Type B pancreatic cell (in vitro differentiated cells): ENCODE measurements around the gene FAM13A. TPM values are rescaled to one million over a fixed set of nuclear protein-coding genes. Genes with fewer than 3 reads are reported as not detected.

Experiments used
- DNase-seq: peaks from one replicate; pipeline ENCODE4 v3.0.0; 2021; ENCODE audit warnings: mixed read lengths; ENCODE audit not compliant: unreplicated experiment; ENCODE audit errors: extremely low spot score
- H3K27ac Mint-ChIP-seq: 2 replicates; pipeline ENCODE4 v1.8.0; 2021; ENCODE audit warnings: mild to moderate bottlenecking, mixed read lengths
- H3K27me3 Mint-ChIP-seq: 2 replicates; pipeline ENCODE4 v1.8.0; 2021; ENCODE audit warnings: mixed read lengths
- H3K36me3 Mint-ChIP-seq: 2 replicates; pipeline ENCODE4 v1.8.0; 2021; ENCODE audit warnings: mixed read lengths
- H3K4me1 Mint-ChIP-seq: one replicate; pipeline ENCODE4 v1.8.0; 2021; ENCODE audit warnings: mixed read lengths; ENCODE audit not compliant: unreplicated experiment
- H3K4me3 Mint-ChIP-seq: 2 replicates; pipeline ENCODE4 v1.8.0; 2021; ENCODE audit warnings: mild to moderate bottlenecking, mixed read lengths
- H3K9me3 Mint-ChIP-seq: 2 replicates; pipeline ENCODE4 v1.8.0; 2021; ENCODE audit warnings: mixed read lengths
- total RNA-seq: library from RNA; stranded (reverse); gene quantifications from 2 replicates; pipeline ENCODE4 v1.2.1, GENCODE V29; 2021; ENCODE audit warnings: low replicate concordance
- TF ChIP-seq, protein P1 (sequence below): fragments of 200-600 bp; sonication (generic); conservative IDR thresholded peaks from 2 replicates; pipeline ENCODE4 v1.5.0; 2021; ENCODE audit warnings: antibody characterized with exemption, mild to moderate bottlenecking

The FAM13A gene
- total RNA-seq, 1 donor from 2014 or later, result 29.5 TPM

DNA sequence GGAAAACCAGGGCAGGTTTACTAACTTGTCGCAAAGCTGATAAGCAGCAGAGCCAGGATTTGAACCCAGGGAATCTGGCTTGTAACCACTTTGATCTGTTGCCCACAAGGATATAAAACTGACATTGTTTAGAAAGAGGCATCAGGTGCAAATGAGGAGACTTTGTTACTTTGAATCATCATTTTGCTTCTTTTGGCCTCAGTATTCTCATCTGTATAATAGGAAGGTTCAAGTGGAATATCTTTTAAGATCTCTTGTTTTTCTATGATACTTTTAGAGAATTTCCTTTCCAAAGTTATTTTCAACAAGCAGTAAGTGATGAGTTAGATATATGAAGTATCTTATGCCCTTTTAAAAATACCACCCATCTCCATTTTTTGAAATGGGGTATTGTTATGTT is 301.5 kb downstream of the FAM13A start:
- Mint-ChIP-seq H3K36me3 (no peaks in the 10 kb centered on the region), H3K9me3 (no peaks in the 10 kb centered on the region), H3K4me3 (no peak overlapping the region), H3K27ac (no peak overlapping the region), H3K27me3 (no peaks in the 10 kb centered on the region), H3K4me1 (peaks cover 33% of the 10 kb centered on the region)
- TF ChIP-seq, protein P1, sequence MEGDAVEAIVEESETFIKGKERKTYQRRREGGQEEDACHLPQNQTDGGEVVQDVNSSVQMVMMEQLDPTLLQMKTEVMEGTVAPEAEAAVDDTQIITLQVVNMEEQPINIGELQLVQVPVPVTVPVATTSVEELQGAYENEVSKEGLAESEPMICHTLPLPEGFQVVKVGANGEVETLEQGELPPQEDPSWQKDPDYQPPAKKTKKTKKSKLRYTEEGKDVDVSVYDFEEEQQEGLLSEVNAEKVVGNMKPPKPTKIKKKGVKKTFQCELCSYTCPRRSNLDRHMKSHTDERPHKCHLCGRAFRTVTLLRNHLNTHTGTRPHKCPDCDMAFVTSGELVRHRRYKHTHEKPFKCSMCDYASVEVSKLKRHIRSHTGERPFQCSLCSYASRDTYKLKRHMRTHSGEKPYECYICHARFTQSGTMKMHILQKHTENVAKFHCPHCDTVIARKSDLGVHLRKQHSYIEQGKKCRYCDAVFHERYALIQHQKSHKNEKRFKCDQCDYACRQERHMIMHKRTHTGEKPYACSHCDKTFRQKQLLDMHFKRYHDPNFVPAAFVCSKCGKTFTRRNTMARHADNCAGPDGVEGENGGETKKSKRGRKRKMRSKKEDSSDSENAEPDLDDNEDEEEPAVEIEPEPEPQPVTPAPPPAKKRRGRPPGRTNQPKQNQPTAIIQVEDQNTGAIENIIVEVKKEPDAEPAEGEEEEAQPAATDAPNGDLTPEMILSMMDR, result no peak
- no peak for DNase-seq

DNA sequence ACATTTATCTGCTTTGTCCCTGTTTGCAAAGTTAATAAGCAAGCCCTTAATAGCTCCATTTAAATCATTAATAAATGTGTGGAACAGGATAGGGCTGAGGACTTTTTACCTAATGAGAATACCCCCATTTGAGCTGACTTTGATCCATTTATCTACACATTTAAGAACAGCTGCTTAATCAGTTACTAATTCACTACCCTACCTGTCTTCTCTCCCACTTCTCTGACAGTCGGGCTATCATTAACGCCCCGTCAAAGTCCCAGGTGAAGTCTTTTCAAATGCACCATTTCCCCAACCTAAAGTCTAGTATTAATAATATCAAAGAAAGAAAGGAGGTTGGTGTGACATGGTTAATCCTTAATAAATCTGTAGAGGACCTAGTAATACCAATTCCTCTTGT is 302.2 kb downstream of the FAM13A start:
- Mint-ChIP-seq H3K27me3 (no peaks in the 10 kb centered on the region), H3K36me3 (no peaks in the 10 kb centered on the region)

DNA sequence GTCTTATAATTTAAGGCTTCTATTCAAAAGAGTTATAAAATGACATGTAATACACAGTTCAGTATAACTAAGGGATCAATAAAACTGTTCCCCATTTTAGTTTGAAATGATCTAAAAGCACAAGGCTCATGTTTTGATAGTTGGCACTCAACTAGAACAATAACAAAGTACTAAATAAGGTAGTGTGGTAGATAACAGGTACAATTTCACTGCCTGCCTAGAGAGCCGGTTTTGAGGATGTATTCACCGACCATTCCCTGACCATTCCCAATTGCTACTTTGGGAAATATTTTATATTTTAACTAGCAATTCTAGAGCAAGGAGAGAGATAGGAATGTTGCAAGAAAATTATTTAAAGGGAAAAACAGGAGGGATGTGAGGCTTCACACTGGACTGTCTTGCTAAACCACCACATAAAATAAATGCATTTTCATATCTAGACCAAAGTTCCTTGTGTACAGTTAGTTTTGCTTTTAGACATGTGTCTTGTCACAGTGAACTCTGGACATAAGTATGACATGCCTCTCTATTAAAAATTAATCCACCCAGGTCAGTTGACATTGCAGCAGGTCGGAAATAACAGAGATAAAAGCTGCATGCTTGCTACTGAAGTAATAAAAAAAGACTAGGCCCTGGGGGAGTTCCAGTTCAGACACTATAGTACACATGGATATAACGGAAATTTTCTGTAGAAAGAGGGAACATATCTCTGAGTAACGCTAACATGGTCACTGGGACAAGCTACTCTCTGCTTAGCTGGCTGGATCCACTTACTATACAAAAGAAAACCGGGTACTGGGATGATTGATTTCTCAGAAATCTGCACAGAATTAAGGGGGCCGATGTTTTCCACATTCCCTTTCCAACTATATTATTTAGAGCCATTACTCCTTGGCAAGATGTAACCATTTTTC is 303.1 kb downstream of the FAM13A start:
- TF ChIP-seq, protein P1, result no peak
- no peaks in the 10 kb centered on the region for H3K36me3 Mint-ChIP-seq
- H3K27me3 Mint-ChIP-seq, result no peaks in the 10 kb centered on the region
- H3K27ac Mint-ChIP-seq, result no peak overlapping the region
- H3K9me3 Mint-ChIP-seq, result no peaks in the 10 kb centered on the region
- no peak for DNase-seq
- H3K4me1 Mint-ChIP-seq, result peaks cover 22% of the 10 kb centered on the region
- no peak overlapping the region for H3K4me3 Mint-ChIP-seq

More for the DNA sequence above, 302.2 kb downstream of the FAM13A start:
- no peak overlapping the region for H3K27ac Mint-ChIP-seq
- no peak overlapping the region for H3K4me3 Mint-ChIP-seq
- no peaks in the 10 kb centered on the region for H3K9me3 Mint-ChIP-seq
- DNase-seq, result no peak
- TF ChIP-seq, protein P1, result no peak
- peaks cover 30% of the 10 kb centered on the region for H3K4me1 Mint-ChIP-seq

DNA sequence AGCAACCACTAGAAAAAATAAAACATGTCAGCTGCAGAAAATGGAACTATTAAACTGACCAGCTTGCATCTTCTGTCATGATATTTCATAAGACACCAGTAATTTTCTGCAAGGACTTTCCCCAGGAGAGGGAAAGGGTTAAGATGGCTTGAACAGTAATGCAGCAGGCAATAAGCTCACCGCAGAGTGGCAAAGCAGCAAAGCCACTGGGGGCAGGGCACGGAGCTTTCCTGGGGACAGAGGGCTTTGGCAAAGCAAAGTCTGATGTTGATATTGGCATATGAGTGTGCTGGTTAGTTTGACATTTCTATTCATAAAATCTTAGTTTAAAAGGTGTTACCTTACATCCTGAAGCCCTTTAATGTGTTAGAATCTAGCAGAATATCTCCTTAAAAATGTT is 304.2 kb downstream of the FAM13A start:
- Mint-ChIP-seq H3K4me3 (no peak overlapping the region), H3K27ac (no peak overlapping the region), H3K9me3 (no peaks in the 10 kb centered on the region), H3K36me3 (peaks cover 9% of the 10 kb centered on the region), H3K4me1 (peaks cover 10% of the 10 kb centered on the region), H3K27me3 (no peaks in the 10 kb centered on the region)
- no peak for DNase-seq
- TF ChIP-seq, protein P1, result no peak

DNA sequence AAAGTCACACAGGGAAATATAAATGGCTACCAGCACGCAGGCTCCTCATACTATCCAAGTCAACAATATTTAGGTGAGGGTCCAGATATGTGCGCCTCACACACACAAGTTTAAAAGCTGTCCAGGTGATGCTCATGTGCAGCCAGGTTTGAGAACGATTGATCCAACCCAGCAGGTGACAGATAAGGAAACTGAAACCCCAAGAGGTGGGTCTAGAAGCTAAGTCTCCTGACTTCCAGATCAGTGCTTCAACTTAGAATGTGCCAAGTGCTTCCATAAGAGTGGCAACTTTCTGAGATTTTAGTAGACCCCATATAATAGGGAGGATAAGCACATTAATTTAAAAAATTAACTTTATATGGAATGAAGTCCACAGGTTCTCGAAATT is 304.9 kb downstream of the FAM13A start:
- H3K27me3 Mint-ChIP-seq, result no peaks in the 10 kb centered on the region
- no peaks in the 10 kb centered on the region for H3K9me3 Mint-ChIP-seq
- H3K4me3 Mint-ChIP-seq, result no peak overlapping the region
- TF ChIP-seq, protein P1, result no peak
- no peak for DNase-seq
- peaks cover 11% of the 10 kb centered on the region for H3K36me3 Mint-ChIP-seq
- no peak overlapping the region for H3K27ac Mint-ChIP-seq
- H3K4me1 Mint-ChIP-seq, result peaks cover 8% of the 10 kb centered on the region
